HepG2 (cell line): ENCODE data around the gene NXNL2.

Source experiments
- ATF1 ChIP-seq: IDR thresholded peaks from 2 replicates; pipeline ENCODE4 v1.6.1; 2016; ENCODE audit warnings: mild to moderate bottlenecking, control low read depth
- EZH2 ChIP-seq: conservative IDR thresholded peaks from 2 replicates; pipeline ENCODE4 v1.6.1; 2012; ENCODE audit warnings: mild to moderate bottlenecking, low read depth, low read length, moderate library complexity
- MXI1 ChIP-seq: IDR thresholded peaks from 3 replicates; pipeline ENCODE4 v1.6.1; 2012; ENCODE audit warnings: low read depth, low read length, inconsistent platforms, borderline replicate concordance
- POLR2A ChIP-seq, 2 experiments: IDR thresholded peaks; 2 replicates each; pipeline ENCODE4 v1.6.1; 2011; ENCODE audit warnings: low read depth in 2 of 2, low read length in 2 of 2, mild to moderate bottlenecking in 1 of 2, moderate library complexity in 1 of 2; ENCODE audit not compliant: insufficient read depth in 1 of 2
- ZNF317 ChIP-seq: sonication (generic); formaldehyde crosslinking; IDR thresholded peaks from 2 replicates; pipeline ENCODE4 v1.5.0; 2020; ENCODE audit warnings: mild to moderate bottlenecking, missing genetic modification reagents
- ZNF629 ChIP-seq: sonication (generic); formaldehyde crosslinking; conservative IDR thresholded peaks from 2 replicates; pipeline ENCODE4 v1.5.0; 2020; ENCODE audit warnings: missing genetic modification reagents
- TF ChIP-seq, protein P1 (sequence below): sonication (generic); formaldehyde crosslinking; IDR thresholded peaks from 2 replicates; pipeline ENCODE4 v1.5.0; 2020; ENCODE audit warnings: missing genetic modification reagents, mild to moderate bottlenecking, borderline replicate concordance
- TF ChIP-seq, protein P2 (sequence below): sonication (generic); formaldehyde crosslinking; IDR thresholded peaks from 2 replicates; pipeline ENCODE4 v1.5.0; 2020; ENCODE audit warnings: mild to moderate bottlenecking, missing genetic modification reagents, borderline replicate concordance

DNA sequence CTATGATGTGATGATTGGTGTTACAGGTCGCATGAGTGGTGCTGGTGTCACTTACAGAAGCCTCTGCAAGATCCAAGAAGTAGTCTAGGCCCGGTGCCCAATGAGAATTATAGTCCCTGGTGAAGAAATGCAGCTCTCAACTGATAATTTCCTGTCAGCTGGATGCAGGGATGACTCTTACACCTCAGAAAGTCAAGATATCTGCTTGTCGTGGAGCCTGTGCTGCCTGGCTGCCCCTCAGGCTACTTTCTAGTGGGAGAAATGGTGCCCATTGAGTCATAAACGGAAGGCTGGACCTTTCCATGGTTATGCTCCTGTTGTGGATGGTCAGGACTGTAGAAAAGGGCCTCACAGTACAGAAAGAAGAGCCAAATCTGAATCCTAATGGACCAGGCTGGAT lies 46.8 kb upstream of the NXNL2 start:
- TF ChIP-seq, protein P1, sequence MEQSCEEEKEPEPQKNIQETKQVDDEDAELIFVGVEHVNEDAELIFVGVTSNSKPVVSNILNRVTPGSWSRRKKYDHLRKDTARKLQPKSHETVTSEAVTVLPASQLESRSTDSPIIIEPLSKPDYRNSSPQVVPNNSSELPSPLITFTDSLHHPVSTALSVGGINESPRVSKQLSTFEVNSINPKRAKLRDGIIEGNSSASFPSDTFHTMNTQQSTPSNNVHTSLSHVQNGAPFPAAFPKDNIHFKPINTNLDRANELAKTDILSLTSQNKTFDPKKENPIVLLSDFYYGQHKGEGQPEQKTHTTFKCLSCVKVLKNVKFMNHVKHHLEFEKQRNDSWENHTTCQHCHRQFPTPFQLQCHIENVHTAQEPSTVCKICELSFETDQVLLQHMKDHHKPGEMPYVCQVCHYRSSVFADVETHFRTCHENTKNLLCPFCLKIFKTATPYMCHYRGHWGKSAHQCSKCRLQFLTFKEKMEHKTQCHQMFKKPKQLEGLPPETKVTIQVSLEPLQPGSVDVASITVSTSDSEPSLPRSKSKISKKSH (CRISPR knock-in tag), result no peak
- TF ChIP-seq MXI1 (no peak), POLR2A (IDR thresholded peaks at IDR 0.05; ENCODE audit: insufficient read depth in 1 of 2, low read depth in 2 of 2, low read length in 2 of 2) (no peak), ZNF317 (CRISPR knock-in tag) (no peak), ZNF629 (CRISPR knock-in tag) (no peak), ATF1 (CRISPR knock-in tag) (no peak), EZH2 (no peak)
- TF ChIP-seq, protein P2, sequence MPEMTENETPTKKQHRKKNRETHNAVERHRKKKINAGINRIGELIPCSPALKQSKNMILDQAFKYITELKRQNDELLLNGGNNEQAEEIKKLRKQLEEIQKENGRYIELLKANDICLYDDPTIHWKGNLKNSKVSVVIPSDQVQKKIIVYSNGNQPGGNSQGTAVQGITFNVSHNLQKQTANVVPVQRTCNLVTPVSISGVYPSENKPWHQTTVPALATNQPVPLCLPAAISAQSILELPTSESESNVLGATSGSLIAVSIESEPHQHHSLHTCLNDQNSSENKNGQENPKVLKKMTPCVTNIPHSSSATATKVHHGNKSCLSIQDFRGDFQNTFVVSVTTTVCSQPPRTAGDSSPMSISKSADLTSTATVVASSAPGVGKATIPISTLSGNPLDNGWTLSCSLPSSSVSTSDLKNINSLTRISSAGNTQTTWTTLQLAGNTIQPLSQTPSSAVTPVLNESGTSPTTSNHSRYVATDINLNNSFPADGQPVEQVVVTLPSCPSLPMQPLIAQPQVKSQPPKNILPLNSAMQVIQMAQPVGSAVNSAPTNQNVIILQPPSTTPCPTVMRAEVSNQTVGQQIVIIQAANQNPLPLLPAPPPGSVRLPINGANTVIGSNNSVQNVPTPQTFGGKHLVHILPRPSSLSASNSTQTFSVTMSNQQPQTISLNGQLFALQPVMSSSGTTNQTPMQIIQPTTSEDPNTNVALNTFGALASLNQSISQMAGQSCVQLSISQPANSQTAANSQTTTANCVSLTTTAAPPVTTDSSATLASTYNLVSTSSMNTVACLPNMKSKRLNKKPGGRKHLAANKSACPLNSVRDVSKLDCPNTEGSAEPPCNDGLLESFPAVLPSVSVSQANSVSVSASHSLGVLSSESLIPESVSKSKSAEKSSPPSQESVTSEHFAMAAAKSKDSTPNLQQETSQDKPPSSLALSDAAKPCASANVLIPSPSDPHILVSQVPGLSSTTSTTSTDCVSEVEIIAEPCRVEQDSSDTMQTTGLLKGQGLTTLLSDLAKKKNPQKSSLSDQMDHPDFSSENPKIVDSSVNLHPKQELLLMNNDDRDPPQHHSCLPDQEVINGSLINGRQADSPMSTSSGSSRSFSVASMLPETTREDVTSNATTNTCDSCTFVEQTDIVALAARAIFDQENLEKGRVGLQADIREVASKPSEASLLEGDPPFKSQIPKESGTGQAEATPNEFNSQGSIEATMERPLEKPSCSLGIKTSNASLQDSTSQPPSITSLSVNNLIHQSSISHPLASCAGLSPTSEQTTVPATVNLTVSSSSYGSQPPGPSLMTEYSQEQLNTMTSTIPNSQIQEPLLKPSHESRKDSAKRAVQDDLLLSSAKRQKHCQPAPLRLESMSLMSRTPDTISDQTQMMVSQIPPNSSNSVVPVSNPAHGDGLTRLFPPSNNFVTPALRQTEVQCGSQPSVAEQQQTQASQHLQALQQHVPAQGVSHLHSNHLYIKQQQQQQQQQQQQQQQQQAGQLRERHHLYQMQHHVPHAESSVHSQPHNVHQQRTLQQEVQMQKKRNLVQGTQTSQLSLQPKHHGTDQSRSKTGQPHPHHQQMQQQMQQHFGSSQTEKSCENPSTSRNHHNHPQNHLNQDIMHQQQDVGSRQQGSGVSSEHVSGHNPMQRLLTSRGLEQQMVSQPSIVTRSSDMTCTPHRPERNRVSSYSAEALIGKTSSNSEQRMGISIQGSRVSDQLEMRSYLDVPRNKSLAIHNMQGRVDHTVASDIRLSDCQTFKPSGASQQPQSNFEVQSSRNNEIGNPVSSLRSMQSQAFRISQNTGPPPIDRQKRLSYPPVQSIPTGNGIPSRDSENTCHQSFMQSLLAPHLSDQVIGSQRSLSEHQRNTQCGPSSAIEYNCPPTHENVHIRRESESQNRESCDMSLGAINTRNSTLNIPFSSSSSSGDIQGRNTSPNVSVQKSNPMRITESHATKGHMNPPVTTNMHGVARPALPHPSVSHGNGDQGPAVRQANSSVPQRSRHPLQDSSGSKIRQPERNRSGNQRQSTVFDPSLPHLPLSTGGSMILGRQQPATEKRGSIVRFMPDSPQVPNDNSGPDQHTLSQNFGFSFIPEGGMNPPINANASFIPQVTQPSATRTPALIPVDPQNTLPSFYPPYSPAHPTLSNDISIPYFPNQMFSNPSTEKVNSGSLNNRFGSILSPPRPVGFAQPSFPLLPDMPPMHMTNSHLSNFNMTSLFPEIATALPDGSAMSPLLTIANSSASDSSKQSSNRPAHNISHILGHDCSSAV (CRISPR knock-in tag), result no peak
